HEK293 (cell line): Measurements from ENCODE around the gene ZNF705A.
"Not testable (repeated sequence)": the region's sequence is repeated elsewhere in the genome, so short reads cannot be mapped to it uniquely, and the experiment has no call there.

ENCODE experiments used
- CTCF ChIA-PET: fragments of 350-600 bp; formaldehyde crosslinking; extraction: SDS; loops from one replicate; lab custom pipeline; 2021; ENCODE audit warnings: antibody characterized with exemption; lab: Yijun Ruan, JAX
- POLR2A ChIA-PET: fragments of 300-600 bp; formaldehyde crosslinking; extraction: SDS; loops from one replicate; lab custom pipeline; 2020; ENCODE audit warnings: antibody characterized with exemption, inconsistent platforms; lab: Yijun Ruan, JAX
- H3K27ac ChIP-seq: fragments of 200-500 bp; sonication (Bioruptor generic); 2 replicates; pipeline ENCODE4 v1.5.1; 2014; ENCODE audit warnings: low read depth, low read length, control low read depth, inconsistent platforms; ENCODE audit errors: extremely low read depth
- H3K36me3 ChIP-seq, 2 experiments: fragments of 200-500 bp in 1 of 2; sonication (Bioruptor generic) in 1 of 2; 1 replicate in 1 of 2; 2 replicates in 1 of 2; pipeline ENCODE4 v1.5.1; 2014 to 2017; ENCODE audit warnings: inconsistent platforms in 2 of 2, low read length in 2 of 2; ENCODE audit not compliant: control insufficient read depth in 2 of 2, insufficient read depth in 1 of 2
- H3K4me1 ChIP-seq: fragments of 200-500 bp; sonication (Bioruptor generic); 2 replicates; pipeline ENCODE4 v1.5.1; 2014; ENCODE audit warnings: mild to moderate bottlenecking, low read length, inconsistent platforms; ENCODE audit not compliant: control insufficient read depth, insufficient read depth
- H3K4me3 ChIP-seq: 2 replicates; pipeline ENCODE4 v1.5.1; 2011; ENCODE audit warnings: low read depth, mild to moderate bottlenecking, control low read depth, low read length, moderate library complexity
- H3K9me3 ChIP-seq: fragments of 200-500 bp; sonication (Bioruptor generic); 2 replicates; pipeline ENCODE4 v1.5.1; 2014; ENCODE audit warnings: low read depth, low read length, inconsistent platforms; ENCODE audit not compliant: control insufficient read depth, insufficient read depth
- FEZF1 ChIP-seq: fragments of 450-650 bp; formaldehyde crosslinking; IDR thresholded peaks from 2 replicates; pipeline ENCODE4 v1.5.1; 2016; ENCODE audit warnings: missing biosample characterization, missing genetic modification characterization
- GFI1B ChIP-seq: fragments of 450-650 bp; formaldehyde crosslinking; IDR thresholded peaks from 2 replicates; pipeline ENCODE4 v1.5.1; 2016; ENCODE audit warnings: missing biosample characterization, missing genetic modification characterization
- PRDM4 ChIP-seq: fragments of 450-650 bp; formaldehyde crosslinking; IDR thresholded peaks from 2 replicates; pipeline ENCODE4 v1.5.1; 2017; ENCODE audit warnings: missing biosample characterization, missing genetic modification characterization
- PRDM6 ChIP-seq: fragments of 450-650 bp; formaldehyde crosslinking; IDR thresholded peaks from 2 replicates; pipeline ENCODE4 v1.5.1; 2017; ENCODE audit warnings: missing biosample characterization, missing genetic modification characterization
- SALL2 ChIP-seq: fragments of 450-650 bp; formaldehyde crosslinking; IDR thresholded peaks from 2 replicates; pipeline ENCODE4 v1.5.0; 2017; ENCODE audit warnings: missing biosample characterization, mild to moderate bottlenecking, missing genetic modification characterization, borderline replicate concordance
- SCRT2 ChIP-seq: fragments of 450-650 bp; formaldehyde crosslinking; IDR thresholded peaks from 2 replicates; pipeline ENCODE4 v1.5.1; 2016; ENCODE audit warnings: missing biosample characterization, missing genetic modification characterization
- SP2 ChIP-seq: fragments of 450-650 bp; formaldehyde crosslinking; IDR thresholded peaks from 2 replicates; pipeline ENCODE4 v1.5.1; 2016; ENCODE audit warnings: missing biosample characterization, missing genetic modification characterization
- TRIM28 ChIP-seq: IDR thresholded peaks from 2 replicates; pipeline ENCODE4 v1.6.1; 2011; ENCODE audit warnings: low read length, control low read depth, borderline replicate concordance
- ZBTB17 ChIP-seq: fragments of 450-650 bp; formaldehyde crosslinking; IDR thresholded peaks from 2 replicates; pipeline ENCODE4 v1.5.1; 2016; ENCODE audit warnings: missing biosample characterization, missing genetic modification characterization
- ZBTB21 ChIP-seq: fragments of 450-650 bp; formaldehyde crosslinking; IDR thresholded peaks from 2 replicates; pipeline ENCODE4 v1.5.1; 2017; ENCODE audit warnings: missing biosample characterization, missing genetic modification characterization
- ZNF132 ChIP-seq: fragments of 450-650 bp; formaldehyde crosslinking; IDR thresholded peaks from 2 replicates; pipeline ENCODE4 v1.5.1; 2017; ENCODE audit warnings: missing biosample characterization, missing genetic modification characterization, borderline replicate concordance
- ZNF146 ChIP-seq: fragments of 450-650 bp; formaldehyde crosslinking; IDR thresholded peaks from 2 replicates; pipeline ENCODE4 v1.5.1; 2016; ENCODE audit warnings: missing biosample characterization, missing genetic modification characterization
- ZNF16 ChIP-seq: fragments of 450-650 bp; formaldehyde crosslinking; IDR thresholded peaks from 2 replicates; pipeline ENCODE4 v1.5.1; 2016; ENCODE audit warnings: low read depth, missing biosample characterization, missing genetic modification characterization
- ZNF174 ChIP-seq: fragments of 450-650 bp; formaldehyde crosslinking; IDR thresholded peaks from 2 replicates; pipeline ENCODE4 v1.5.0; 2017; ENCODE audit warnings: missing biosample characterization, mild to moderate bottlenecking, missing genetic modification characterization
- ZNF26 ChIP-seq: fragments of 450-650 bp; formaldehyde crosslinking; IDR thresholded peaks from 2 replicates; pipeline ENCODE4 v1.5.1; 2016; ENCODE audit warnings: missing biosample characterization, missing genetic modification characterization
- ZNF274 ChIP-seq, 2 experiments: fragments of 200-500 bp in 1 of 2; fragments of 450-650 bp in 1 of 2; sonication (Bioruptor generic) in 1 of 2; formaldehyde crosslinking in 1 of 2; IDR thresholded peaks; 2 replicates each; pipeline versions ENCODE4 v1.5.1 to v1.6.1; 2014 to 2016; ENCODE audit warnings: borderline replicate concordance in 1 of 2, inconsistent platforms in 1 of 2, low read length in 1 of 2, missing biosample characterization in 1 of 2, missing genetic modification characterization in 1 of 2
- ZNF416 ChIP-seq: fragments of 450-650 bp; formaldehyde crosslinking; IDR thresholded peaks from 2 replicates; pipeline ENCODE4 v1.5.1; 2016; ENCODE audit warnings: missing biosample characterization, missing genetic modification characterization
- ZNF580 ChIP-seq: fragments of 450-650 bp; formaldehyde crosslinking; IDR thresholded peaks from 2 replicates; pipeline ENCODE4 v1.5.1; 2016; ENCODE audit warnings: missing biosample characterization, missing genetic modification characterization
- ZNF621 ChIP-seq: fragments of 450-650 bp; formaldehyde crosslinking; IDR thresholded peaks from 2 replicates; pipeline ENCODE4 v1.5.1; 2017; ENCODE audit warnings: missing biosample characterization, missing genetic modification characterization
- ZNF623 ChIP-seq: fragments of 450-650 bp; formaldehyde crosslinking; IDR thresholded peaks from 2 replicates; pipeline ENCODE4 v1.5.1; 2016; ENCODE audit warnings: missing biosample characterization, missing genetic modification characterization
- ZNF707 ChIP-seq: fragments of 450-650 bp; formaldehyde crosslinking; IDR thresholded peaks from 2 replicates; pipeline ENCODE4 v1.5.1; 2016; ENCODE audit warnings: missing biosample characterization, missing genetic modification characterization
- ZNF791 ChIP-seq: fragments of 450-650 bp; formaldehyde crosslinking; IDR thresholded peaks from 2 replicates; pipeline ENCODE4 v1.5.1; 2016; ENCODE audit warnings: missing biosample characterization, missing genetic modification characterization
- ZNF830 ChIP-seq: fragments of 450-650 bp; IDR thresholded peaks from 2 replicates; pipeline ENCODE4 v1.5.0; 2018; ENCODE audit warnings: missing biosample characterization, missing genetic modification characterization, low read depth, mild to moderate bottlenecking, moderate library complexity
- ZSCAN16 ChIP-seq: fragments of 450-650 bp; formaldehyde crosslinking; IDR thresholded peaks from 2 replicates; pipeline ENCODE4 v1.5.1; 2016; ENCODE audit warnings: missing biosample characterization, missing genetic modification characterization
- ZSCAN18 ChIP-seq: fragments of 450-650 bp; formaldehyde crosslinking; IDR thresholded peaks from 2 replicates; pipeline ENCODE4 v1.5.1; 2016; ENCODE audit warnings: missing biosample characterization, missing genetic modification characterization
- ZXDB ChIP-seq: fragments of 450-650 bp; formaldehyde crosslinking; IDR thresholded peaks from 2 replicates; pipeline ENCODE4 v1.5.1; 2016; ENCODE audit warnings: missing biosample characterization, missing genetic modification characterization

The ZNF705A gene

DNA sequence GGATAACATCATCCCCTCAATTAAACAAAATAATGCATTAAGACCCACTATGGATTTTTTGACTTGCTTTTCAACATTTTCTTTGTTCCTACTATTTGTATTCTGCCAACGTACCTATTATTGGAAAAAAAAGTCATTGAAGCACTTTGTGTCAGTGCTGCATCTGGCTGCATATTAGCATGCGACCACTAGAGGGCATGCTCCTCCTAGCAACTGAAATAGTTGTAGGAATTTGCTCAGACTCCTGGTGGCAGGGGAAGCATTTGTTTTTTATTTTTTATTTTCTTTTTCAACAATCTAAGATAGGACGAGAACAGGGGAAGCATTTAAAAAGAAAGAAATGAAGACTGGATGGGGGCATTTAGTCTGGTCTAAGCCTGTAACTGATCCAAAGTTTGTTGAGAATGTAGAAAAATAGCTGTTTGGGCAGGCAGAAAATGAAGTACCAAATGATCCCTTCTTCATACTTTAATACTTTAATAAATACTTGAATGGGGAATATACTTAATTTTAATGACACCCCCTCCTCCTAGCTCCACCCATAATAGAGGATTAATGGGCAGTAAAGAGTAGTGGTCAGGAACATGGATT lies 47.9 kb upstream of the ZNF705A start (continued):
- no peak for TF ChIP-seq ZNF791 (tag by site-specific recombination)
- no peak for TF ChIP-seq FEZF1 (tag by site-specific recombination)
- TF ChIP-seq ZNF16, result no peak
- no peak for TF ChIP-seq ZNF416 (tag by site-specific recombination)
- no peak for TF ChIP-seq ZNF830 (tag by site-specific recombination)
- TF ChIP-seq ZSCAN16 (tag by site-specific recombination), result no peak
- TF ChIP-seq SALL2 (tag by site-specific recombination), result no peak
- no peak for TF ChIP-seq ZSCAN18
- no peak for TF ChIP-seq ZNF707 (tag by site-specific recombination)
- no peak for TF ChIP-seq ZBTB17 (tag by site-specific recombination)
- no peak for TF ChIP-seq TRIM28

DNA sequence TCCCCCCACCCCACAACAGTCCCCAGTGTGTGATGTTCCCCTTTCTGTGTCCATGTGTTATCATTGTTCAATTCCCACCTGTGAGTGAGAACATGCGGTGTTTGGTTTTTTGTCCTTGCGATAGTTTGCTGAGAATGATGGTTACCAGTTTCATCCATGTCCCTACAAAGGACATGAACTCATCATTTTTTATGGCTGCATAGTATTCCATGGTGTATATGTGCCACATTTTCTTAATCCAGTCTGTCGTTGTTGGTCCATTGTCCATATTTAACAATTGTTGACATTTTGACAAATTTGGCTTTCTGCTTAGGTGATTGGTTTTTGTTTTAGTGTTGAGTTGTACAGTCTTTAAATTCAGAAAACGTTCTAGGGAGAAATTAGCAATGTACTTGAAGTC lies 43.7 kb upstream of the ZNF705A start:
- CTCF ChIA-PET, result interaction anchor here (2.0 kb wide), 1 partner anchor 119 kb away, joined by 10 read pairs; no protein-coding TSS in a partner anchor
- H3K4me1 ChIP-seq, H3K27ac ChIP-seq, POLR2A ChIA-PET, H3K9me3 ChIP-seq, H3K36me3 ChIP-seq, H3K4me3 ChIP-seq: not testable (repeated sequence)
- TF ChIP-seq ZNF580 (tag by site-specific recombination), result 0 out of 2 replicates have a peak, but pooled peaks have one; percentile 35
- TF ChIP-seq ZNF146 (tag by site-specific recombination), result peak; percentile 96

GRCh38 chr12:8120072-8120713 lies 36.6 kb upstream of the ZNF705A start:
- no peaks in the 10 kb centered on the region for H3K4me1 ChIP-seq
- no peak overlapping the region for H3K27ac ChIP-seq
- H3K9me3 ChIP-seq, result no peaks in the 10 kb centered on the region
- ChIA-PET CTCF (interaction anchor here (0.6 to 2.8 kb wide), 3 partner anchors 12 to 111 kb away, joined by 3 to 35 read pairs (median 6); no protein-coding TSS in a partner anchor), POLR2A (no interaction called here)
- H3K4me3 ChIP-seq, result no peak overlapping the region
- no peaks in the 10 kb centered on the region; a peak in 1 of 3 replicates for H3K36me3 ChIP-seq
- TF ChIP-seq ZNF174 (tag by site-specific recombination) (no peak), ZNF132 (no peak), ZNF16 (no peak), SP2 (tag by site-specific recombination) (no peak), ZNF26 (tag by site-specific recombination) (no peak), PRDM4 (tag by site-specific recombination) (no peak), ZBTB21 (tag by site-specific recombination) (no peak), ZXDB (tag by site-specific recombination) (no peak), SCRT2 (no peak), GFI1B (tag by site-specific recombination) (no peak), ZNF623 (tag by site-specific recombination) (no peak), ZNF274 (IDR thresholded peaks at IDR 0.05; ENCODE audit: low read length) (no peak), ZNF274 (tag by site-specific recombination; IDR thresholded peaks at IDR 0.05; ENCODE audit: borderline replicate concordance) (no peak), PRDM6 (no peak), ZNF621 (no peak)
